C4-2B (cell line): ENCODE results near the gene PPIB.
"Not testable (repeated sequence)": the region's sequence is repeated elsewhere in the genome, so short reads cannot be mapped to it uniquely, and the experiment has no call there.

Source experiments
- H3K27ac ChIP-seq: fragments of 450-650 bp; 2 replicates; pipeline ENCODE4 v1.5.1; 2017
- ZFX ChIP-seq: fragments of 450-650 bp; IDR thresholded peaks from 2 replicates; pipeline ENCODE4 v1.6.1; 2017
- TF ChIP-seq, protein P1 (sequence below): fragments of 450-650 bp; conservative IDR thresholded peaks from 2 replicates; pipeline ENCODE4 v1.5.1; 2017; ENCODE audit warnings: mild to moderate bottlenecking

The PPIB gene

DNA sequence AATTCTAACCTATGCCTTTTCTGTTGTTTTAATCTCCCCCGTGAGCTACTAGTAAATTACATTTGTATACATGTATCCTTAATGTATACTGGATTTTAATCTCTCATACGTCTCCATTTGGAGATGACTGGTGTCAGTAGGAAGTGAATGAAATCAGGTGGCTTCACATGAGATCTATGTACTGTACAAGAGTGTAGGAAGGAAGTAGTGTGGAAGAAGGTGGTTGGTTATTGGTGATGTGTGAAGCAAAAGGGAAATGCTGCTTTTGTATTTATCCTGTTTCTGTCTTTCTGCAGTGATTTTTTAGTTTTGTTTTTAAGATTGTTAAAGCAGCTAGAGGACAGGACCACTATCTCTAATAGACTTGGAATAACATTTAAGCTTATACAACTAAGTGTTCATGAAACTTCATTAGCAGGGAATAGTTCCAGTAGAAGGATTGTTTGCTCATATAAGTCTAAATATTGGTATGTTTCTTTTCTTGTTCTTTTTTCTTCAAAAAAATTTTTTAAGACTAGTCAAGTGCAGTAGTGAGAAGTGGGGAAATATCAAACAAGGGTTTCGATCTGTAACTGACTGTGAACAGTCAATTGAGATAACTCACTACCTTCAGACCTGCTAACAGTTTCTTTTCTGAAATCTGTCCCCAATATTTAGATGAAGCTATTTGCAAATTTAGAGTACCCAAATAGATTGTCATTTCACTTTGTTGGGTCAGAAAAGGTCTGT lies 51.7 kb downstream of the PPIB start:
- TF ChIP-seq ZFX, result no peak
- TF ChIP-seq, protein P1, sequence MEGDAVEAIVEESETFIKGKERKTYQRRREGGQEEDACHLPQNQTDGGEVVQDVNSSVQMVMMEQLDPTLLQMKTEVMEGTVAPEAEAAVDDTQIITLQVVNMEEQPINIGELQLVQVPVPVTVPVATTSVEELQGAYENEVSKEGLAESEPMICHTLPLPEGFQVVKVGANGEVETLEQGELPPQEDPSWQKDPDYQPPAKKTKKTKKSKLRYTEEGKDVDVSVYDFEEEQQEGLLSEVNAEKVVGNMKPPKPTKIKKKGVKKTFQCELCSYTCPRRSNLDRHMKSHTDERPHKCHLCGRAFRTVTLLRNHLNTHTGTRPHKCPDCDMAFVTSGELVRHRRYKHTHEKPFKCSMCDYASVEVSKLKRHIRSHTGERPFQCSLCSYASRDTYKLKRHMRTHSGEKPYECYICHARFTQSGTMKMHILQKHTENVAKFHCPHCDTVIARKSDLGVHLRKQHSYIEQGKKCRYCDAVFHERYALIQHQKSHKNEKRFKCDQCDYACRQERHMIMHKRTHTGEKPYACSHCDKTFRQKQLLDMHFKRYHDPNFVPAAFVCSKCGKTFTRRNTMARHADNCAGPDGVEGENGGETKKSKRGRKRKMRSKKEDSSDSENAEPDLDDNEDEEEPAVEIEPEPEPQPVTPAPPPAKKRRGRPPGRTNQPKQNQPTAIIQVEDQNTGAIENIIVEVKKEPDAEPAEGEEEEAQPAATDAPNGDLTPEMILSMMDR, result no peak
- no peak overlapping the region for H3K27ac ChIP-seq

DNA sequence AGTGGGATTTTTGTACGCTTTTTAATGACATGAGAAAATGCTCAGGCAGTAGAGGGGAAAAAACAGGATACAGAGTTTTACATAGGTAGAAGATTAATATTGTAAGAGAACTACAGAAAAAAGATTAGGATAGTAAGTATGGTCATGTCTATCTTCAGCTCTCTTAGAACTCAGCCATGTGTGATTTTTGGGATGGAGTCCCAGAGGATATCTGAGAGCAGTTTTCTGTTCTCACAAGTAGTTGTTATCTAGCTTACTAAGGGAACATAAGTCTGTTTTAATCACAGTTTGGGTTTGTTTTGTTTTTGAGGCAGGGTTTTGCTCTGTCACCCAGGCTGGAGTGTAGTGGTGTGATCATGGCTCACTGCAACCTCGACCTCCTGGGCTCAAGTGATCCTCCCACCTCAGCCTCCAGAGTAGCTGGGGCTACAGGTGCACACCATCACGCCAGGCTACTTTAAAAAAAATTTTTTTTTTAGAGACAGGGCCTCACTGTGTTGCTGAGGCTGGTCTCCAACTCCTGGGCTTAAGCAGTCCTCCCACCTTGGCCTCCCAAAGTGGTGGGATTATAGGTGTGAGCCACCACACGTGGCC lies 52.6 kb downstream of the PPIB start:
- H3K27ac ChIP-seq, result not testable (repeated sequence)

DNA sequence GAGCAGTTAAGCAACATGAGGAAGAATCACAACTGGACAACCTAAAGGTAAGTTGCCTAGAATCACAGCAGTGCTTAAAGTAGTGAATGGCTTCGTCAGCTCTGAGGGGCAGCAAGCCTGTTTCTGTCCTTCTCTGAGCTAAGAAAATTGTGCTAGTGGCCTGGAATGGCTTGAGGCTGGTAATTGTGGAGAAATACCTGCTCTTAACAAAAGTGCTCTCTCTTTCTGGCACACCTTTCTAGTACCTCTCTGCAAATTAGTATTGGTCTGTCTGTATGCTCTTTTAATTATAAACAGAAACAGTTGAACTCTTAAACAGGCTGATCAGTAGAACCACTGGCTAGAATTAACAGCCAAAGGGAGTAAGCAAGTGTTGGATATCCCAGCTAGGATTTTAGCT lies 55.5 kb downstream of the PPIB start:
- H3K27ac ChIP-seq, result no peak overlapping the region

More for the DNA sequence above, 55.5 kb downstream of the PPIB start:
- no peak for TF ChIP-seq ZFX
- TF ChIP-seq, protein P1, result no peak
